Measurements from ENCODE around the gene TMPRSS11F.

DNA sequence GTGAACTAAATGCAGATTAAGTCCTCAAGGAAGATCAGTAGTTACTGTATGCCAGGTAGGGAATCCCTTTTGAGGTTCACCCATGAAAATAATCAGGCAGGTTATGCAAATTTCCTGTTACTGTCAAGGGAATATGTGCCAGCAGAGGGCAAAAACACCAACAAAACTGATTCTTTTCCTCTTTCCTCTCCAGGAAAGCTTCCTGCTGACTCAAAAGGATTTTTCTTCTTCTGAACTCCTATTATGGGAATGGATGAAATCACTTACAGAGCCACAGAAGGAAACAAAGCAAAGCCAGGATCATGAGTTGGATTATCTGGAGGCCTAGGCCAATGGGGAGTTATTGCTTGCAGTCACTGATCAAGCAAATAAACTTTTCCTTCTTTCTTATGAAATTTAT is 49.7 kb downstream of the TMPRSS11F start:
- TF ChIP-seq EZH2 (IDR thresholded peaks at IDR 0.05; ENCODE audit: insufficient read depth, poor library complexity, severe bottlenecking) (no peak), EZH2phosphoT487 (IDR thresholded peaks at IDR 0.05; ENCODE audit: insufficient read depth, low read depth) (no peak)

All from GM23248 (cell line).